AG08395 (cell line): ENCODE data around the gene ASPG.

Source experiments
- DNase-seq: peaks from one replicate; pipeline ENCODE4 v3.0.0; 2012; ENCODE audit warnings: mixed read lengths, low spot score

ASPG gene

GRCh38 chr14:104136472-104137296 lies 51.2 kb downstream of the ASPG start:
- DNase-seq: no peak

DNA sequence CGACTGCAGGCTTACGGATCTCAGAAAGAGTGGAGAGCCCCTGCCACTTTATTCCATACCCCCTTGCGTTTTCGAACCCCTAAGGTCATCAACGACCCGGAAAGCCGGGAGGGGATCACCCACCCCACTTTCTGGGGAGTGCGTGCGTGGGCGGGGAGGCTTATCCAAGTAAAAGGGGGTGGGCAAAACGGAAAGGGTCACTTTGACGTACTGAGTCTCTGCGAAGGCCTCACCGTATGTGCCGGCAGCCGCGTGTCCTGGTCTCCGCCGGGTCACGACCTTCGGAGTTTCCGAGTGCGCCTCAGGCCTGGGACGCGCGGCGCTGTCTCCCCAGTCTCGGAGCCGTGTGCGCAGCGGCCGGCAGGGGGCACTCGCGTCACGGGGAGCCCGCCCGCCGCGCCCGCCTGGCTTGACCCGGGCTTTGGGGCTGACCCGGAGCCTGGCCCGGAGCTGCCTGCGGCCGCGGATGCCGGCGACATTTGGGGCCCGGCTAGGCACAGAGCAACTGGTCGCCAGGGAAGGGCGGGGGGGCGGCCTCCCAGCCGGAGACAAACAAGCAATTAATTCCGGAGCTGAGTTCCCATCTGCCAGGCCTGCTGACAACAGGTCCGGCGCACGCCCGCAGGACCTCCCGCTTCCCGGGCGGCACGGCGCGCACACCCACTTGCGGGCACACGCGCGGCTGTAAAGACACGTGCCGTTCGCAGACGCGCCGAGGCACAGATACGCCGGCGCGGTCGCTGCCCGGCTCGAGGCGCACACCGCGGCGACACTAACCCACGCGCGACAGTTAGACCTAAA lies 52.0 kb downstream of the ASPG start:
- DNase-seq: peak; percentile 78

GRCh38 chr14:104138098-104138717 lies 52.7 kb downstream of the ASPG start, which contains the start of gene KIF26A:
TSS of gene KIF26A (plus strand) at chr14:104138587. CDS start at chr14:104138723, 136 bp downstream.
- DNase-seq: no peak

DNA sequence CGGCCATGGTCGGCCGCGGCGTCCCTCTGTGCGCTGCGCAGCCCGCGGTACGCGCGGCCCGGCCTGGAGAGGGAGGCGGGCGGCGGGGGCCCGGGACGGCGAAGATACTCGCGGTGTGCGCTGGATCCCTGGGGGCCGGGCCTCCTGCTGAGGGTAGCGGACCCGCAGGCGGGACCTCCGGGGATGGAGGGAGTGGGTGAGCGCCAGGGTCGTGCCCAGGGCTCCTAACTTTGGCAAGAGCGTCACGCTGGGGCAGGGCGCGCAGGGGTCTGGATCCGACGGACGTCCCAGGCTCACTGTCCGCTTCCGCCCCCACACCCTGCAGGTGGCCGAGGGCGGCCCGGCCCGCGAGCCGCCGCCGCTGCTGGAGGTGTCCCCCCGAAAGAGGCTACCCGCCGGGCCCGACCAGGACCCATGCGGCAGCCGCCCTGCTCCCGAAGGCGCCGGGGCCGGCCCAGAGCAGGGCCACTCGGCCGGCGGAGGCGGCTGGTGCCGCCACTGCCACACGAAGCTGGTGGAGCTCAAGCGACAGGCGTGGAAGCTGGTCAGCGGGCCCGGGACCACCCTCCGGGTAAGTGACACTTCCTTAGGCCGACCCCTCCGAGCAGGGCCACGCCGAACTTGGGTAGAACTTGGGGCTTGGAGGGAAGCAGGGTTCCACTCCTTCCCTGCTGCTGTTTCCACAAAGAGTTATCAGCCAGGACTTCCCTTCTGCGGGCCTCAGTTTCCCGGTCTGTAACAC lies 53.4 kb downstream of the ASPG start:
- no peak for DNase-seq

GRCh38 chr14:104139460-104140212 lies 54.1 kb downstream of the ASPG start:
- no peak for DNase-seq

GRCh38 chr14:104140213-104140462 lies 54.6 kb downstream of the ASPG start:
- DNase-seq: no peak

GRCh38 chr14:104140463-104141331 lies 55.2 kb downstream of the ASPG start:
- no peak for DNase-seq

GRCh38 chr14:104141621-104142091 lies 56.2 kb downstream of the ASPG start:
- no peak for DNase-seq

DNA sequence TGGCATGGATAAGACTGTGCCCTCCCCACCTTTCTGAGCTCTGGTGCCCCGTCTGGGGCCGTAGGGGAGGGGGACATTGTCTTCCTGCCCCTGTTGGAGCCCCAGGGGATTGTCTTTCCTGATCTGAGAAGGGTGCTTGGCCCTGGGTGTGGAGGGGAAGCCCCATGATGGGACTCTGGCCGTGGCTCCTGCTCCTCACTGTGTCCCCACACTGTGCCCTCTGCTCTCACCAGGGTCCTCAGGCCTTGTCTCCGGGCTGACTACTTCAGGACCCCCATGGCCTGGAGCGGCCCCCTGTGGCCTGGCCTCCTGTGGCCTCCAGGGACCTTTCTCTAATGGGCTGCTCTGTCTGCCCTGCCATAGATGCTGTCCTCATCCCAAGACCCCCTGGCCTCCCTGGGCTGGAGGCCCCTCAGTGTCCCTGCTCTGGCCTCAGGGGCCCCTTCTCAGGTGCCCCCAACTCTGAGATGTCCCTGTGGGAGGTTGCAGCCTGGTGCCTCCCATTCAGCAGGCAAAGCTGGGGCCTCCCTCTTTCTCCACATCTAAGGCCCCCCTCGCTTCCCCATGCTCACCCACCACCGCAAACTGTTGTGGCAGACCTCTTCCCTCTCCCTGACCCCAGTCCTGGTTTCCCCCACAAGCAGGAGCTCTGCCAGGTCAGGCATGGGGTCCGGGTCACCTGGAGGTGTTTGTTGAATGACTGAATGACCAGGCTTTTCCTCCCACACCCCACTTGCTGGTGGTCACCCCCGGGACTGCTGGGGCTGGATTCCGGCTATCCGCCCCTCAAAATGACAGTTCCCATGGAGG lies 56.8 kb downstream of the ASPG start:
- DNase-seq: no peak

GRCh38 chr14:104142946-104143470 lies 57.5 kb downstream of the ASPG start:
- no peak for DNase-seq

- no peak for DNase-seq
Measured at GRCh38 chr14:104143521-104144452, 58.3 kb downstream of the ASPG start.

DNA sequence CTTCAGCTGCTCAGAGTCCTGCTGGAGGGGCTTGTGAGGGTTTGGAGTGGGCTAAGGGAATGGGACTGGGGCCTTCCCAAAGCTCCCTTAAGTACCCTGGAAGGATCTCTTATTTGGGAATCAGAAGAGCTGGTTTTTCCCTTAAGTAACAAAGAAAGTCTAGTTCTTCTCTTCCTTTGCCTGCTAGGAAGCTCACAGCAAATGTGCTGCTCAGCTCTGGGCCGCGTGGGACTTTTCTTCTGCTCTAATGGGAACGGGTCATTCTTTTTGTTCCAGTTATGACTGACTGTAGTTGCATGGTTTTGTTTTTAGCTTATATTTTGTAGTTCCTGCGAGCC lies 58.9 kb downstream of the ASPG start:
- no peak for DNase-seq

DNA sequence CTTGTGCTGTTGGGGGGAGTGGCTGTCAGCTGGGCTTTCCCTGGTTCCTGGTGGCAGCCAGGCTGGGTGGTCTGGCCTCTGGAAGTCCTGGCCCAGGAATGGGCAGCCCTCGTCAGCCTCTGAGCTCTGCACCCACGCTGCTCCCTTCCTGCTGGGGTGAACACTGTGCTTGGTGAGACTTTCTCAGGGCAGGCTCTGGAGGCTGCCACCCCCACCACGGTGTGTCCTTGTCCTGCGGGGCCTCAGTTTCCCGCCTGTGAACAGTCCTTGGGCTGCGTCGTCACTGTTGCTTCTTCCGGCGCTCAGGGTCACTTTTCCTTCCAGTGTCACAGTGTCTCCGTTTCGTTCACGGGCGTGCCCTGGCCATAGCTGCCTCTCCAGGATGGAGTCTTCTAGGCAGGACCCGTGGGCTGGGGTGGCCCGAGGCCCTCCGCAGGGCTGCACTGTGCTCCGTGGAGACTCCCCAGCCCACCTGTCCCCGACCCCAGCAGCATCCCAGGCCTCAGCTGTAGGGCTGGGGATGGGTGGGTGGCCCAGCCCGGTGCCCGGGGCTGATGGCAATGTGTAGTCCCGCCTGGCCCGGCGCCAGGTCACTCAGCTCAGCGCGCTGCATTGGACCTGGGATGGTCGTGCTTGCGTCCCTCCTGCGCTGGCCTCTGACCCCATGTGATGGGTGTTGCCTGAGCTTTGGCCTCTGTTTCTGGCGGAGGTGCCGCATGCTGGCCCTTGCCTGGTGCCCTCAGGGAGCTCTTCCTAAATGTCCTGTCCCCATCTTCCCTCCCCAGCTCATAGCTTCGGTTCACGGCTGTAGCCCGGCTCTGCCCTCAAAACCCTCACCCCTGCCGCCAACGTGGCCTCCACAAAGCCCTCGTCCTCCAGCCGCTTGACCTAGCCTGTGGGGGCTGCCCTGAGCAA lies 59.7 kb downstream of the ASPG start:
- DNase-seq: no peak

GRCh38 chr14:104145826-104146601 lies 60.5 kb downstream of the ASPG start:
- no peak for DNase-seq

- DNase-seq: no peak
Measured at GRCh38 chr14:104146651-104147345, 61.3 kb downstream of the ASPG start.
